Renal pelvis (tissue), 12 donors: ENCODE data around the gene WBP4. TPM values are rescaled to one million over a fixed set of nuclear protein-coding genes. Genes with fewer than 3 reads are reported as not detected.
"Not testable (repeated sequence)": the region's sequence is repeated elsewhere in the genome, so short reads cannot be mapped to it uniquely, and the experiment has no call there.

ENCODE experiments used
- DNase-seq: peaks from one replicate; pipeline ENCODE4 v3.0.0-alpha.2; 2013
- long read RNA-seq, 16 experiments: transcript quantifications; one replicate each; lab custom pipeline, GENCODE V29; 2026
- polyA plus RNA-seq, 3 donors: library from polyadenylated mRNA; unstranded; fragments of 120-200 nt; gene quantifications; one replicate each; pipeline ENCODE4 v1.2.1, GENCODE V29; 2013; ENCODE audit not compliant: insufficient read length in 3 of 3

Gene WBP4, protein sequence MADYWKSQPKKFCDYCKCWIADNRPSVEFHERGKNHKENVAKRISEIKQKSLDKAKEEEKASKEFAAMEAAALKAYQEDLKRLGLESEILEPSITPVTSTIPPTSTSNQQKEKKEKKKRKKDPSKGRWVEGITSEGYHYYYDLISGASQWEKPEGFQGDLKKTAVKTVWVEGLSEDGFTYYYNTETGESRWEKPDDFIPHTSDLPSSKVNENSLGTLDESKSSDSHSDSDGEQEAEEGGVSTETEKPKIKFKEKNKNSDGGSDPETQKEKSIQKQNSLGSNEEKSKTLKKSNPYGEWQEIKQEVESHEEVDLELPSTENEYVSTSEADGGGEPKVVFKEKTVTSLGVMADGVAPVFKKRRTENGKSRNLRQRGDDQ
- 10 to 100 TPM; 21.7 to 23.5 (median 21.7) TPM for polyA plus RNA-seq
- long read RNA-seq, donor 1, partial matches to known transcripts: 0 of 3 reads
- long read RNA-seq, donor 1, other reads (novel, unspliced or antisense): 0 of 3 reads
- long read RNA-seq, donor 2, transcript WBP4-201 (10 exons, 2,623 nt): major isoform, 7 of 19 reads
- long read RNA-seq, donor 2, partial matches to known transcripts: 12 of 19 reads
- long read RNA-seq, donor 2, other reads (novel, unspliced or antisense): 0 of 19 reads
- long read RNA-seq, donor 3, partial matches to known transcripts: 7 of 11 reads
- long read RNA-seq, donor 3, other reads (novel, unspliced or antisense): 0 of 11 reads
- long read RNA-seq, donor 4, partial matches to known transcripts: 7 of 10 reads
- long read RNA-seq, donor 4, other reads (novel, unspliced or antisense): 0 of 10 reads
- long read RNA-seq, donor 5, partial matches to known transcripts: 13 of 16 reads
- long read RNA-seq, donor 5, other reads (novel, unspliced or antisense): 0 of 16 reads
- long read RNA-seq, donor 6, transcript WBP4-201 (10 exons, 2,623 nt): major isoform, 5 of 14 reads
- long read RNA-seq, donor 6, partial matches to known transcripts: 9 of 14 reads
- long read RNA-seq, donor 6, other reads (novel, unspliced or antisense): 0 of 14 reads
- long read RNA-seq, donor 7, partial matches to known transcripts: 26 of 29 reads
- long read RNA-seq, donor 7, other reads (novel, unspliced or antisense): 0 of 29 reads
- long read RNA-seq, donor 8, partial matches to known transcripts: 0 of 2 reads
- long read RNA-seq, donor 8, other reads (novel, unspliced or antisense): 0 of 2 reads
- long read RNA-seq, donor 9, transcript WBP4-201 (10 exons, 2,623 nt): major isoform, 6 of 6 reads
- long read RNA-seq, donor 9, partial matches to known transcripts: 0 of 6 reads
- long read RNA-seq, donor 9, other reads (novel, unspliced or antisense): 0 of 6 reads
- long read RNA-seq, donor 10, partial matches to known transcripts: 0 of 4 reads
- long read RNA-seq, donor 10, other reads (novel, unspliced or antisense): 0 of 4 reads
- long read RNA-seq, donor 11, partial matches to known transcripts: 0 of 1 reads
- long read RNA-seq, donor 11, other reads (novel, unspliced or antisense): 0 of 1 reads
- long read RNA-seq, donor 12, transcript WBP4-201 (10 exons, 2,623 nt): major isoform, 11 of 21 reads
- long read RNA-seq, donor 12, partial matches to known transcripts: 10 of 21 reads
- long read RNA-seq, donor 12, other reads (novel, unspliced or antisense): 0 of 21 reads
- long read RNA-seq, donor 13: 0 reads
- long read RNA-seq, donor 14: 0 reads
- long read RNA-seq, donor 15, transcript WBP4-201 (10 exons, 2,623 nt): major isoform, 9 of 36 reads
- long read RNA-seq, donor 15, partial matches to known transcripts: 27 of 36 reads
- long read RNA-seq, donor 15, other reads (novel, unspliced or antisense): 0 of 36 reads
- long read RNA-seq, donor 16, partial matches to known transcripts: 21 of 24 reads
- long read RNA-seq, donor 16, other reads (novel, unspliced or antisense): 0 of 24 reads

GRCh38 chr13:41061075-41061913, at the start of gene WBP4:
Gene WBP4, plus strand, starts transcription at chr13:41061509. Its CDS starts 165 bp downstream, at chr13:41061674.
- peak; percentile 97 for DNase-seq

DNA sequence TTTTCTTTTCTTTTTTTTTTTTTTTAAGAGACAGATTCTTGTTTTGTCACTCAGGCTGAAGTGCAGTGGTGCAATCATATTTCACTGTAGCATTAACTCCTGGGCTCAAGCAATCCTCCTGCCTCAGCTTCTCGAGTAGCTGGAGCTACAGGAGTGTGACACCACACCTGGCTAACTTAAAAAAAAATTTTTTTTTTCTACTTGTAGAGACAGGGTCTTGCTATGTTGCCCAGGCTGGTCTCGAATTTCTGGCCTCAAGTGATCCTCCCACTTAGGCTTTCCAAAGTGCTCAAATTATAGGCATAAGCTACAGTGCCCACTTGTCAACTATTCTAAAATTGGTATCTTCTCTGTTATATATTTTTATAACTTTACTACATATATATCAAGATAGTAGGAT, 48.8 kb upstream of the WBP4 start:
- no peak for DNase-seq

- no peak for DNase-seq
These were observed 47.5 kb upstream of the WBP4 start for GRCh38 chr13:41013835-41014234.

- DNase-seq: no peak
These were observed 45.4 kb upstream of the WBP4 start for GRCh38 chr13:41015920-41016319.

DNA sequence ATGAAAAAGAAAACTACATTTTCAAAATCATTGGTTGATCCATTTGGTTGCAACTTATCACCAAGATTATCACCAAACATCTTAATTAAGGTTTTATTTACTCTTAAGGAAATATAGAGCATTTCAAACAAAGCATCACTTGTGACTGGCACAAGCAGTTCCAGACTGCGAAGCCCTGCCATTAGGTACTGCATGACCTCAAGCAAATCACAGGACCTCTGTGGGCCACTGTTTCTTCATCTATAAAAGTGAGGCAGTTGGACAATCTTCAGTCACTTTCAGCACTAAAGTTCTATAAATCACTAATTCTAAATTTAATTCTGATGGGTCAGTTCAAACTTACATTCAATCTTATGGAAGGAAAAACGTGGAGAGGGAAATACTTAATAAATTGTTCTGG, 44.1 kb upstream of the WBP4 start:
- no peak for DNase-seq

DNA sequence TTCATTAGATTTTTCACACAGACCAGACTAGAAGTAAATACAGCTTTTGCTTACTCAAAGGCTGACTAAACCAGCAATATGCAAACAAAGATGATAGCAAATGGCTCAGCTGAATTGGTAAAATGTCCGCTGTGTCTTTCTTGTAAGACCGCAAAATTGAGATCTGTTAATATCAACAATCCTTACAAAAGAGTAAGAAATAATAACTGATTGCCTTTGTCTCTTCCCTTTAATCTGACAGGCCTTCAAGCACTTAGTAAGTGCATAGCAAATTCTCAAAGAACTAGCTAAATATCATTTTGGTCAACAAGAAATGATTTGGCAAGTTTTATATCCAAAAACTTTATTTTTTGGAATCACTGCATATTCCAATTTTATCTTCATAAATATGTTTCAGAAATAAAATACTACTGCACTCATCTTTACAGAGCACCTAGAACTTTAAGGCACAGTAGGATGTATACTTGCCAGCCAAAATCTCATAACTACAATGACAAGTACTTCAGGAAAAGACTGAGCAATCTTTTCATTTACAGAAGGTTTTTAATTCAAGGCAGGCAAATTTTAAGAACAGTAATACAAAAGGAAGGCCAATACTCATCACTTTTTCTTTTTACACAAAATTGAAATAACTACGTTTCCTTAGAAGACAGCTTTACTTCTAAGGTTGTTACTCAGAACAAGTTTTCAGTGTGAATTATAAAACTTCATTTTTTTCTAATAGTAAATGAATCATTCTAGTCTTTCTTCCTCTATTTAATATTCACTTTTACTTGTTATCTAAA, 43.3 kb upstream of the WBP4 start:
- no peak for DNase-seq

DNA sequence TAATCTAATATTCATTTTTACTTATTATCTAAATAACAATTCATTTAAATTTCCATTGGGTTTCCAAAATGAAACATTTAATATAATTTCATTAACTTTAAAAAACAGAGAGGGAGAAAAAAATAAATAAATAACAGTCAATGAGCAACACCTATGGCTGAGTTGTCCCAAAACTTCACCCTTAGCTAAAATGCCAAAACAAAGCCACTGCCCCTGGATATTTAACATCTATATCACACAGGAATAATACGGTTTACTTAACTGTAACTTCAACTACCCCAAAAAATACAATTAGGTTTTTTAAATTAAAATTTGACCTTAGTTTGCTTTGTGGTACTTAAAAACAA, 42.7 kb upstream of the WBP4 start:
- no peak for DNase-seq

DNA sequence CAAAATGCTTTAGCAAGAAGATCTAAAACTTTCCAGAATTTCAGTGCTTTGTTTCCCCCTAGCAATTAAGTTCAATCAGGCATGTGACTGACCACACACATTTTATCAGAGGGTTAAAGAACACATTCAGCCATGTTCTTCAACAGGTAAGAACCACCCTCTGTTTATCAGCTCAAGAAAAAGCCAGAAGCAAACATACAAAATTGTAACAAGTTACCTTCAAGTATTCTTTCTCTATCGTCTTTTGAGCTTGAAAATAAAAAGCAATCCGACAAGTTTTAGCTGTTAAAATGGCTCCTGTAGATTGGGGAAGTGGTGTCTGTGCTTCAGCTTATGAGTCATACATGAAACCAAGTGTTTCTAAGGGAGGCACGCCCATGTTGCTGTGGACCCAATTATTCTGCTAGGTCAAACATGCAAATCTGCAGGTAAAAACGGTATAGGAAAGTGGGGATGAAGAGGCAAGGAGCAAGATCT, 42.3 kb upstream of the WBP4 start, which contains the start of gene ELF1:
TSS of gene ELF1 (minus strand) at position 306 of the 477 bp plus-strand sequence. CDS start 37,262 bp downstream, outside the sequence.
- peak; percentile 58 for DNase-seq

GRCh38 chr13:41019578-41020347, 41.5 kb upstream of the WBP4 start:
- no peak for DNase-seq

DNA sequence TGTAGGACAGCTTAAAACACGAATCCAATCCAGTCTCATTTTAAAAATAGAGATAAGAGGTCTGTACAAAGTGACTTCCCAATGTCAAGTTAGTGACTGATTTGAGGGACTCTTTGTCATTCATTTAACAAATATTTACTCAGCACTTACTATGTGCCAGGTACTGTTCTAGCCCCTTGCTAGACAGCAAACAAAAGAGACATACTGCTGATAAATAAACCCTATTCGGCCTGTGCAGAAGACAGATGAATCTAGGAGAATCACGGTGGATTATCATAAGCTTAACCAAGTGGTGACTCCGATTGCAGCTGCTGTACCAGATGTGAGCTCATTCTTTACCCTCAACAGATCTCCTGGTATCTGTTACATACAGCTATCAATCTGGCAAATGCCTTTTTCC, 35.8 kb upstream of the WBP4 start:
- no peak for DNase-seq

- no peak for DNase-seq
These were observed 34.5 kb upstream of the WBP4 start for GRCh38 chr13:41026788-41027187.

GRCh38 chr13:41028051-41028450, 33.3 kb upstream of the WBP4 start:
- no peak for DNase-seq

- no peak for DNase-seq
These were observed 31.7 kb upstream of the WBP4 start for GRCh38 chr13:41029629-41030028.

- no peak for DNase-seq
These were observed 28.5 kb upstream of the WBP4 start for GRCh38 chr13:41032691-41033376.

DNA sequence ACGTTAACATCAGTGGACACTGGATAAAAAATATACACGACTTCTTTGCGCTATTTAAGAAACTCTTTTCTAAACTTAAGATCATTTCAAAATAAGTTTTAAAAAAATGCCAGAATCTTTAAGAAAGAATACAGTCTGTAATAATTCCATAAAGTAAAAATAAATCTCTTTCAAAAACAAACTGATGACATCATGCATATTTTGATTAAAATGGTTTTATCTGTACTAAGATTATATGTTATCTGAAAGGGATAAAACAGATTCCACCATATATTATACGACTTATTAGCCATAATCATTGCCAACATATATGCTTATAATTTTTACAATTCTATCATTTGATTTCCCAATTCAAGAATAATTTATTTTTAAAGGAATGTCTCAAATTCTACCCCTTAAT, 26.9 kb upstream of the WBP4 start:
- no peak for DNase-seq

- DNase-seq: no peak
These were observed 26.4 kb upstream of the WBP4 start for GRCh38 chr13:41034881-41035280.

DNA sequence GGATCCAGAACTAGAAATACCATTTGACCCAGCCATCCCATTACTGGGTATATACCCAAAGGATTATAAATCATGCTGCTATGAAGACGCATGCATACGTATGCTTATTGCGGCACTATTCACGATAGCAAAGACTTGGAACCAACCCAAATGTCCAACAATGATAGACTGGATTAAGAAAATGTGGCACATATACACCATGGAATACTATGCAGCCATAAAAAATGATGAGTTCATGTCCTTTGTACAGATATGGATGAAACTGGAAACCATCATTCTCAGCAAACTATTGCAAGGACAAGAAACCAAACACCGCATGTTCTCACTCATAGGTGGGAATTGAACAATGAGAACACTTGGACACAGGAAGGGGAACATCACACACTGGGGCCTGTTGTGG, 24.8 kb upstream of the WBP4 start:
- DNase-seq: not testable (repeated sequence)
